Measurements from ENCODE around the gene C1QTNF5.

- TF ChIP-seq FOXM1 (IDR thresholded peaks at IDR 0.05; ENCODE audit: borderline replicate concordance, low read depth) (no peak), EP300 (IDR thresholded peaks at IDR 0.05; ENCODE audit: borderline replicate concordance) (no peak)
Measured at GRCh38 chr11:119372260-119373058, 31.8 kb upstream of the C1QTNF5 start.

Measured in Ishikawa (cell line).